ENCODE measurements around the gene NATD1. TPM values are rescaled to one million over a fixed set of nuclear protein-coding genes. Genes with fewer than 3 reads are reported as not detected.

Gene NATD1
- total and polyA plus RNA-seq, 10 of the 15 experiments (the other 5 are each of a cell fraction or from before 2014, with no cell fraction given): 0.02 to 0.33 (median 0.15) TPM

DNA sequence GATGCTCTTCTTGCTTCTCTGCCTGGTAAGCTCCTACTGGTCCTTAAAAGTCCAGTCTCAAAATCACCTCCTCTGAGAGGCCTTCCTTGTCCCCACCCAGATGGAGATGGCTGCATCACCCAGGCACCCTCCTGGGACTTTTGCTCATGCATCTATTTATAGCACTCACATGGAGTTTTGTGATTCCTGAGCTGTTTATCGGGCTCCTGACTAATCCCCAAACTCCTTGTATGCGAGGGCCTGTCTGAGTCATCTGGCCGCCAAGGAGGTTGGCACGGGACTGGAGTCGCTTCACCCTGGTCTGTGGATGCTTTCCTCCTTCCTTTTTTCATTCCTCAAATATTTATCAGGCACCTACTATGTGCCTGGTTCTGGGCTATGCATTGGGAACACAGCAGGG, 29.0 kb upstream of the NATD1 start:
- no peaks in the 10 kb centered on the region for H3K36me3 ChIP-seq (ENCODE audit: control insufficient read depth in 2 of 2, insufficient read depth in 2 of 2, low read length in 1 of 2)
- SMC1A ChIA-PET (ENCODE audit: uncharacterized antibody, unreplicated experiment): interaction anchor here (0.6 to 1.1 kb wide), 3 partner anchors 29 to 229 kb away, joined by 3 to 4 read pairs (median 3); no protein-coding TSS in a partner anchor
- no peak for FAIRE-seq
- intact Hi-C loops (cut with micrococcal nuclease; ENCODE audit: unreplicated experiment): loop anchor here (5.0 kb wide), 1 partner anchor 95 kb away; the partner anchor contains the start of gene KCNJ12
- CTCF ChIA-PET: interaction anchor here (0.7 to 2.8 kb wide), 3 partner anchors 14 to 289 kb away, joined by 3 to 13 read pairs (median 4); no protein-coding TSS in a partner anchor
- H3K27ac ChIP-seq (ENCODE audit: control insufficient read depth, insufficient read depth): no peak overlapping the region
- BruUV-seq (replicated peaks): no TSS peak
- peaks cover 14% of the 10 kb centered on the region for H3K4me1 ChIP-seq (ENCODE audit: control insufficient read depth, insufficient read depth, low read length)
- H2AFZ ChIP-seq (ENCODE audit: control insufficient read depth, low read depth, low read length): no peak overlapping the region
- no peaks in the 10 kb centered on the region for H3K9me3 ChIP-seq (replicated peaks; ENCODE audit: control insufficient read depth, insufficient read depth, low read length)
- TF ChIP-seq IRF3 (IDR thresholded peaks at IDR 0.05) (no peak), RELA (IDR thresholded peaks at IDR 0.05; ENCODE audit: borderline replicate concordance, partially characterized antibody) (no peak), ASH2L (IDR thresholded peaks at IDR 0.05; ENCODE audit: borderline replicate concordance, low read depth) (no peak), KDM1A (IDR thresholded peaks at IDR 0.05; ENCODE audit: borderline replicate concordance) (no peak), MXI1 (IDR thresholded peaks at IDR 0.05; ENCODE audit: low read depth, low read length) (no peak), STAT1 (conservative IDR thresholded peaks at IDR 0.05) (no peak), PML (IDR thresholded peaks at IDR 0.05; ENCODE audit: low read length) (no peak), SMAD1 (IDR thresholded peaks at IDR 0.05; ENCODE audit: low read depth, partially characterized antibody) (no peak), HDAC2 (IDR thresholded peaks at IDR 0.05) (no peak), IRF4 (IDR thresholded peaks at IDR 0.05; ENCODE audit: low read depth, low read length) (no peak), NFYA (IDR thresholded peaks at IDR 0.05; ENCODE audit: borderline replicate concordance, low read depth, low read length) (no peak), MTA2 (IDR thresholded peaks at IDR 0.05; ENCODE audit: low read depth) (no peak), RB1 (IDR thresholded peaks at IDR 0.05; ENCODE audit: borderline replicate concordance) (no peak), MEF2B (IDR thresholded peaks at IDR 0.05; ENCODE audit: partially characterized antibody, poor library complexity, severe bottlenecking) (no peak), MYC (IDR thresholded peaks at IDR 0.05; ENCODE audit: insufficient read depth, insufficient read length, insufficient replicate concordance, low read length, severe bottlenecking) (no peak)
- TF ChIP-seq, protein P1, sequence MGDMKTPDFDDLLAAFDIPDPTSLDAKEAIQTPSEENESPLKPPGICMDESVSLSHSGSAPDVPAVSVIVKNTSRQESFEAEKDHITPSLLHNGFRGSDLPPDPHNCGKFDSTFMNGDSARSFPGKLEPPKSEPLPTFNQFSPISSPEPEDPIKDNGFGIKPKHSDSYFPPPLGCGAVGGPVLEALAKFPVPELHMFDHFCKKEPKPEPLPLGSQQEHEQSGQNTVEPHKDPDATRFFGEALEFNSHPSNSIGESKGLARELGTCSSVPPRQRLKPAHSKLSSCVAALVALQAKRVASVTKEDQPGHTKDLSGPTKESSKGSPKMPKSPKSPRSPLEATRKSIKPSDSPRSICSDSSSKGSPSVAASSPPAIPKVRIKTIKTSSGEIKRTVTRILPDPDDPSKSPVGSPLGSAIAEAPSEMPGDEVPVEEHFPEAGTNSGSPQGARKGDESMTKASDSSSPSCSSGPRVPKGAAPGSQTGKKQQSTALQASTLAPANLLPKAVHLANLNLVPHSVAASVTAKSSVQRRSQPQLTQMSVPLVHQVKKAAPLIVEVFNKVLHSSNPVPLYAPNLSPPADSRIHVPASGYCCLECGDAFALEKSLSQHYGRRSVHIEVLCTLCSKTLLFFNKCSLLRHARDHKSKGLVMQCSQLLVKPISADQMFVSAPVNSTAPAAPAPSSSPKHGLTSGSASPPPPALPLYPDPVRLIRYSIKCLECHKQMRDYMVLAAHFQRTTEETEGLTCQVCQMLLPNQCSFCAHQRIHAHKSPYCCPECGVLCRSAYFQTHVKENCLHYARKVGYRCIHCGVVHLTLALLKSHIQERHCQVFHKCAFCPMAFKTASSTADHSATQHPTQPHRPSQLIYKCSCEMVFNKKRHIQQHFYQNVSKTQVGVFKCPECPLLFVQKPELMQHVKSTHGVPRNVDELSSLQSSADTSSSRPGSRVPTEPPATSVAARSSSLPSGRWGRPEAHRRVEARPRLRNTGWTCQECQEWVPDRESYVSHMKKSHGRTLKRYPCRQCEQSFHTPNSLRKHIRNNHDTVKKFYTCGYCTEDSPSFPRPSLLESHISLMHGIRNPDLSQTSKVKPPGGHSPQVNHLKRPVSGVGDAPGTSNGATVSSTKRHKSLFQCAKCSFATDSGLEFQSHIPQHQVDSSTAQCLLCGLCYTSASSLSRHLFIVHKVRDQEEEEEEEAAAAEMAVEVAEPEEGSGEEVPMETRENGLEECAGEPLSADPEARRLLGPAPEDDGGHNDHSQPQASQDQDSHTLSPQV (IDR thresholded peaks at IDR 0.05): no peak
- TF ChIP-seq, protein P2, sequence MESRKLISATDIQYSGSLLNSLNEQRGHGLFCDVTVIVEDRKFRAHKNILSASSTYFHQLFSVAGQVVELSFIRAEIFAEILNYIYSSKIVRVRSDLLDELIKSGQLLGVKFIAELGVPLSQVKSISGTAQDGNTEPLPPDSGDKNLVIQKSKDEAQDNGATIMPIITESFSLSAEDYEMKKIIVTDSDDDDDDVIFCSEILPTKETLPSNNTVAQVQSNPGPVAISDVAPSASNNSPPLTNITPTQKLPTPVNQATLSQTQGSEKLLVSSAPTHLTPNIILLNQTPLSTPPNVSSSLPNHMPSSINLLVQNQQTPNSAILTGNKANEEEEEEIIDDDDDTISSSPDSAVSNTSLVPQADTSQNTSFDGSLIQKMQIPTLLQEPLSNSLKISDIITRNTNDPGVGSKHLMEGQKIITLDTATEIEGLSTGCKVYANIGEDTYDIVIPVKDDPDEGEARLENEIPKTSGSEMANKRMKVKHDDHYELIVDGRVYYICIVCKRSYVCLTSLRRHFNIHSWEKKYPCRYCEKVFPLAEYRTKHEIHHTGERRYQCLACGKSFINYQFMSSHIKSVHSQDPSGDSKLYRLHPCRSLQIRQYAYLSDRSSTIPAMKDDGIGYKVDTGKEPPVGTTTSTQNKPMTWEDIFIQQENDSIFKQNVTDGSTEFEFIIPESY (IDR thresholded peaks at IDR 0.05): no peak
- no peak overlapping the region for H3K4me2 ChIP-seq (ENCODE audit: control insufficient read depth, insufficient read depth)
- H4K20me1 ChIP-seq (ENCODE audit: control insufficient read depth, insufficient read depth): no peaks in the 10 kb centered on the region
- no peak overlapping the region for H3K9ac ChIP-seq (ENCODE audit: control insufficient read depth, insufficient read depth, low read length)
- in situ Hi-C loops (cut with MboI): no loop called here
- no peak for ATAC-seq
- 57% methylated on average over 5 of the region's 5 CpGs for WGBS (ENCODE audit: insufficient coverage, insufficient replicate concordance, low lambda C conversion rate, missing lambda C conversion rate)
- peaks cover 27% of the 10 kb centered on the region for H3K79me2 ChIP-seq (ENCODE audit: control insufficient read depth, insufficient read depth, low read length)
- POLR2A ChIA-PET: no interaction called here
- RAD21 ChIA-PET (ENCODE audit: unreplicated experiment): no interaction called here
- DNase-seq (ENCODE audit: low read depth, low spot score): no peak
- no peak overlapping the region for H3K4me3 ChIP-seq
- peaks cover 0 to 3% of the 10 kb centered on the region in 2 experiments; a peak in 1 of 4 replicates for H3K27me3 ChIP-seq (replicated peaks in 1 of 2; ENCODE audit: control insufficient read depth in 2 of 2, insufficient read depth in 2 of 2, low read length in 1 of 2)
